ENCODE measurements around the gene MLLT10. TPM values are rescaled to one million over a fixed set of nuclear protein-coding genes. Genes with fewer than 3 reads are reported as not detected.

MLLT10 gene
- total and polyA plus RNA-seq, 10 of the 15 experiments (the other 5 are each of a cell fraction or from before 2014, with no cell fraction given), result 8.7 to 61.1 (median 28.5) TPM

- H3K9ac ChIP-seq (ENCODE audit: control insufficient read depth, insufficient read depth, low read length), result no peak overlapping the region
- FAIRE-seq (no peak), ATAC-seq (no peak), DNase-seq (ENCODE audit: low read depth, low spot score) (no peak)
- no peaks in the 10 kb centered on the region for H4K20me1 ChIP-seq (ENCODE audit: control insufficient read depth, insufficient read depth)
- no peak overlapping the region for H3K4me3 ChIP-seq
- no TSS peak for BruUV-seq (replicated peaks)
- H3K79me2 ChIP-seq (ENCODE audit: control insufficient read depth, insufficient read depth, low read length), result peaks cover 12% of the 10 kb centered on the region
- H3K4me2 ChIP-seq (ENCODE audit: control insufficient read depth, insufficient read depth), result no peak overlapping the region
- H3K36me3 ChIP-seq (ENCODE audit: control insufficient read depth in 2 of 2, insufficient read depth in 2 of 2, low read length in 1 of 2), result peaks cover 0 to 6% of the 10 kb centered on the region in 2 experiments; a peak in 2 of 4 replicates
- CTCF ChIA-PET, result no interaction called here
- no peaks in the 10 kb centered on the region for H3K27me3 ChIP-seq (replicated peaks in 1 of 2; ENCODE audit: control insufficient read depth in 2 of 2, insufficient read depth in 2 of 2, low read length in 1 of 2)
- peaks cover 7% of the 10 kb centered on the region; the same call in 2 of the 3 replicates for H3K9me3 ChIP-seq (replicated peaks; ENCODE audit: control insufficient read depth, insufficient read depth, low read length)
- no peak overlapping the region for H3K27ac ChIP-seq (ENCODE audit: control insufficient read depth, insufficient read depth)
- TF ChIP-seq FOXM1 (IDR thresholded peaks at IDR 0.05; ENCODE audit: low read depth, low read length) (no peak), NFXL1 (IDR thresholded peaks at IDR 0.05; ENCODE audit: borderline replicate concordance) (no peak), POLR2A (IDR thresholded peaks at IDR 0.05; ENCODE audit: low read depth, low read length) (no peak)
- TF ChIP-seq, protein P1, sequence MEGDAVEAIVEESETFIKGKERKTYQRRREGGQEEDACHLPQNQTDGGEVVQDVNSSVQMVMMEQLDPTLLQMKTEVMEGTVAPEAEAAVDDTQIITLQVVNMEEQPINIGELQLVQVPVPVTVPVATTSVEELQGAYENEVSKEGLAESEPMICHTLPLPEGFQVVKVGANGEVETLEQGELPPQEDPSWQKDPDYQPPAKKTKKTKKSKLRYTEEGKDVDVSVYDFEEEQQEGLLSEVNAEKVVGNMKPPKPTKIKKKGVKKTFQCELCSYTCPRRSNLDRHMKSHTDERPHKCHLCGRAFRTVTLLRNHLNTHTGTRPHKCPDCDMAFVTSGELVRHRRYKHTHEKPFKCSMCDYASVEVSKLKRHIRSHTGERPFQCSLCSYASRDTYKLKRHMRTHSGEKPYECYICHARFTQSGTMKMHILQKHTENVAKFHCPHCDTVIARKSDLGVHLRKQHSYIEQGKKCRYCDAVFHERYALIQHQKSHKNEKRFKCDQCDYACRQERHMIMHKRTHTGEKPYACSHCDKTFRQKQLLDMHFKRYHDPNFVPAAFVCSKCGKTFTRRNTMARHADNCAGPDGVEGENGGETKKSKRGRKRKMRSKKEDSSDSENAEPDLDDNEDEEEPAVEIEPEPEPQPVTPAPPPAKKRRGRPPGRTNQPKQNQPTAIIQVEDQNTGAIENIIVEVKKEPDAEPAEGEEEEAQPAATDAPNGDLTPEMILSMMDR (IDR thresholded peaks at IDR 0.05 in 2 of 3, conservative IDR thresholded peaks at IDR 0.05 in 1 of 3; ENCODE audit: control insufficient read depth in 2 of 3, extremely low read depth in 1 of 3, insufficient read depth in 1 of 3, low read depth in 3 of 3, low read length in 3 of 3), result no peak
- RAD21 ChIA-PET (ENCODE audit: unreplicated experiment), result no interaction called here
- SMC1A ChIA-PET (ENCODE audit: uncharacterized antibody, unreplicated experiment), result no interaction called here
- in situ Hi-C loops (cut with MboI), result no loop called here
- intact Hi-C loops (cut with micrococcal nuclease; ENCODE audit: unreplicated experiment), result no loop called here
- H3K4me1 ChIP-seq (ENCODE audit: control insufficient read depth, insufficient read depth, low read length), result peaks cover 15% of the 10 kb centered on the region
- POLR2A ChIA-PET, result no interaction called here
- 97% methylated on average over 3 of the region's 3 CpGs for WGBS (ENCODE audit: insufficient coverage, insufficient replicate concordance, low lambda C conversion rate, missing lambda C conversion rate)
- H2AFZ ChIP-seq (ENCODE audit: control insufficient read depth, low read depth, low read length), result no peak overlapping the region
Measured at GRCh38 chr10:21699575-21699974, 165.5 kb downstream of the MLLT10 start.

- in situ Hi-C loops (cut with MboI), result no loop called here
- Histone ChIP-seq H3K79me2 (ENCODE audit: control insufficient read depth, insufficient read depth, low read length) (peaks cover 18% of the 10 kb centered on the region), H3K4me3 (no peak overlapping the region), H4K20me1 (ENCODE audit: control insufficient read depth, insufficient read depth) (peaks cover 4% of the 10 kb centered on the region), H3K27me3 (replicated peaks in 1 of 2; ENCODE audit: control insufficient read depth in 2 of 2, insufficient read depth in 2 of 2, low read length in 1 of 2) (no peaks in the 10 kb centered on the region), H3K9ac (ENCODE audit: control insufficient read depth, insufficient read depth, low read length) (no peak overlapping the region), H2AFZ (ENCODE audit: control insufficient read depth, low read depth, low read length) (no peak overlapping the region), H3K4me1 (ENCODE audit: control insufficient read depth, insufficient read depth, low read length) (peaks cover 15% of the 10 kb centered on the region), H3K4me2 (ENCODE audit: control insufficient read depth, insufficient read depth) (no peak overlapping the region), H3K36me3 (ENCODE audit: control insufficient read depth in 2 of 2, insufficient read depth in 2 of 2, low read length in 1 of 2) (peaks cover 2 to 8% of the 10 kb centered on the region in 2 experiments), H3K9me3 (replicated peaks; ENCODE audit: control insufficient read depth, insufficient read depth, low read length) (peaks cover 7% of the 10 kb centered on the region; the same call in 2 of the 3 replicates), H3K27ac (ENCODE audit: control insufficient read depth, insufficient read depth) (no peak overlapping the region)
- BruUV-seq (replicated peaks), result no TSS peak
- ChIA-PET CTCF (interaction anchor here (0.8 to 1.0 kb wide), 2 partner anchors 11 to 15 kb away, joined by 3 read pairs; no protein-coding TSS in a partner anchor), SMC1A (ENCODE audit: uncharacterized antibody, unreplicated experiment) (no interaction called here), POLR2A (interaction anchor here (0.7 kb wide), 1 partner anchor 182 kb away, joined by 3 read pairs; no protein-coding TSS in a partner anchor), RAD21 (ENCODE audit: unreplicated experiment) (no interaction called here)
- WGBS (ENCODE audit: insufficient coverage, insufficient replicate concordance, low lambda C conversion rate, missing lambda C conversion rate), result 100% methylated on average over 2 of the region's 2 CpGs
- DNase-seq (ENCODE audit: low read depth, low spot score) (no peak), ATAC-seq (no peak), FAIRE-seq (no peak)
- intact Hi-C loops (cut with micrococcal nuclease; ENCODE audit: unreplicated experiment), result no loop called here
- TF ChIP-seq NR2F1 (conservative IDR thresholded peaks at IDR 0.05) (no peak), CBX3 (IDR thresholded peaks at IDR 0.05; ENCODE audit: borderline replicate concordance, low read depth) (no peak), CHD1 (IDR thresholded peaks at IDR 0.05; ENCODE audit: low read depth, low read length) (no peak), MYB (IDR thresholded peaks at IDR 0.05; ENCODE audit: borderline replicate concordance, low read depth, low read length) (no peak), NBN (IDR thresholded peaks at IDR 0.05) (no peak)
- TF ChIP-seq, protein P2, sequence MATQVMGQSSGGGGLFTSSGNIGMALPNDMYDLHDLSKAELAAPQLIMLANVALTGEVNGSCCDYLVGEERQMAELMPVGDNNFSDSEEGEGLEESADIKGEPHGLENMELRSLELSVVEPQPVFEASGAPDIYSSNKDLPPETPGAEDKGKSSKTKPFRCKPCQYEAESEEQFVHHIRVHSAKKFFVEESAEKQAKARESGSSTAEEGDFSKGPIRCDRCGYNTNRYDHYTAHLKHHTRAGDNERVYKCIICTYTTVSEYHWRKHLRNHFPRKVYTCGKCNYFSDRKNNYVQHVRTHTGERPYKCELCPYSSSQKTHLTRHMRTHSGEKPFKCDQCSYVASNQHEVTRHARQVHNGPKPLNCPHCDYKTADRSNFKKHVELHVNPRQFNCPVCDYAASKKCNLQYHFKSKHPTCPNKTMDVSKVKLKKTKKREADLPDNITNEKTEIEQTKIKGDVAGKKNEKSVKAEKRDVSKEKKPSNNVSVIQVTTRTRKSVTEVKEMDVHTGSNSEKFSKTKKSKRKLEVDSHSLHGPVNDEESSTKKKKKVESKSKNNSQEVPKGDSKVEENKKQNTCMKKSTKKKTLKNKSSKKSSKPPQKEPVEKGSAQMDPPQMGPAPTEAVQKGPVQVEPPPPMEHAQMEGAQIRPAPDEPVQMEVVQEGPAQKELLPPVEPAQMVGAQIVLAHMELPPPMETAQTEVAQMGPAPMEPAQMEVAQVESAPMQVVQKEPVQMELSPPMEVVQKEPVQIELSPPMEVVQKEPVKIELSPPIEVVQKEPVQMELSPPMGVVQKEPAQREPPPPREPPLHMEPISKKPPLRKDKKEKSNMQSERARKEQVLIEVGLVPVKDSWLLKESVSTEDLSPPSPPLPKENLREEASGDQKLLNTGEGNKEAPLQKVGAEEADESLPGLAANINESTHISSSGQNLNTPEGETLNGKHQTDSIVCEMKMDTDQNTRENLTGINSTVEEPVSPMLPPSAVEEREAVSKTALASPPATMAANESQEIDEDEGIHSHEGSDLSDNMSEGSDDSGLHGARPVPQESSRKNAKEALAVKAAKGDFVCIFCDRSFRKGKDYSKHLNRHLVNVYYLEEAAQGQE (IDR thresholded peaks at IDR 0.05; ENCODE audit: low read depth, low read length), result no peak
- TF ChIP-seq, protein P3, sequence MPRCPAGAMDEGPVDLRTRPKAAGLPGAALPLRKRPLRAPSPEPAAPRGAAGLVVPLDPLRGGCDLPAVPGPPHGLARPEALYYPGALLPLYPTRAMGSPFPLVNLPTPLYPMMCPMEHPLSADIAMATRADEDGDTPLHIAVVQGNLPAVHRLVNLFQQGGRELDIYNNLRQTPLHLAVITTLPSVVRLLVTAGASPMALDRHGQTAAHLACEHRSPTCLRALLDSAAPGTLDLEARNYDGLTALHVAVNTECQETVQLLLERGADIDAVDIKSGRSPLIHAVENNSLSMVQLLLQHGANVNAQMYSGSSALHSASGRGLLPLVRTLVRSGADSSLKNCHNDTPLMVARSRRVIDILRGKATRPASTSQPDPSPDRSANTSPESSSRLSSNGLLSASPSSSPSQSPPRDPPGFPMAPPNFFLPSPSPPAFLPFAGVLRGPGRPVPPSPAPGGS (IDR thresholded peaks at IDR 0.05; ENCODE audit: borderline replicate concordance, insufficient read depth, low read depth, low read length, poor library complexity, severe bottlenecking), result no peak
Measured at GRCh38 chr10:21700474-21700873, 166.4 kb downstream of the MLLT10 start.

Data from GM12878 (cell line).